H9 (cell line): ENCODE results near the gene FAM72B. TPM values are rescaled to one million over a fixed set of nuclear protein-coding genes. Genes with fewer than 3 reads are reported as not detected.
"Not testable (repeated sequence)": the region's sequence is repeated elsewhere in the genome, so short reads cannot be mapped to it uniquely, and the experiment has no call there.

Experiments used
- DNase-seq: peaks from one replicate; pipeline ENCODE4 v3.0.0-alpha.2; 2017
- H2AFZ ChIP-seq: one replicate; pipeline ENCODE4 v1.6.1; 2013; ENCODE audit warnings: mild to moderate bottlenecking, low read length, control low read depth, moderate library complexity
- H2AK5ac ChIP-seq: 2 replicates; pipeline ENCODE4 v1.6.1; 2013; ENCODE audit warnings: low read length, control low read depth, mixed read lengths; ENCODE audit not compliant: insufficient read length
- H2BK120ac ChIP-seq: one replicate; pipeline ENCODE4 v1.6.1; 2013; ENCODE audit warnings: low read depth, mild to moderate bottlenecking, low read length, control low read depth, inconsistent platforms; ENCODE audit not compliant: poor library complexity, severe bottlenecking
- H2BK12ac ChIP-seq: 2 replicates; pipeline ENCODE4 v1.6.1; 2013; ENCODE audit warnings: low read length, control low read depth, mixed read lengths, low read depth; ENCODE audit not compliant: insufficient read length
- H2BK15ac ChIP-seq: 2 replicates; pipeline ENCODE4 v1.6.1; 2013; ENCODE audit warnings: low read depth, low read length, control low read depth
- H2BK20ac ChIP-seq: one replicate; pipeline ENCODE4 v1.6.1; 2013; ENCODE audit warnings: low read depth, mild to moderate bottlenecking, low read length, control low read depth, inconsistent platforms; ENCODE audit not compliant: poor library complexity, severe bottlenecking
- H2BK5ac ChIP-seq: 2 replicates; pipeline ENCODE4 v1.6.1; 2013; ENCODE audit warnings: low read length, control low read depth, mixed read lengths; ENCODE audit not compliant: insufficient read length
- H3K14ac ChIP-seq: 2 replicates; pipeline ENCODE4 v1.6.1; 2013; ENCODE audit warnings: low read length, control low read depth; ENCODE audit not compliant: insufficient read depth
- H3K18ac ChIP-seq: 2 replicates; pipeline ENCODE4 v1.6.1; 2013; ENCODE audit warnings: low read depth, mild to moderate bottlenecking, mixed read lengths, low read length, control low read depth; ENCODE audit not compliant: insufficient read length
- H3K23ac ChIP-seq: 2 replicates; pipeline ENCODE4 v1.6.1; 2013; ENCODE audit warnings: low read length, control low read depth, mixed read lengths, low read depth; ENCODE audit not compliant: insufficient read length
- H3K23me2 ChIP-seq: 2 replicates; pipeline ENCODE4 v1.6.1; 2013; ENCODE audit warnings: low read depth, mild to moderate bottlenecking, mixed read lengths, low read length, control low read depth; ENCODE audit not compliant: insufficient read length, poor library complexity, severe bottlenecking
- H3K27ac ChIP-seq: 2 replicates; pipeline ENCODE4 v1.5.1; 2013; ENCODE audit warnings: low read length, control low read depth, mixed read lengths, low read depth; ENCODE audit not compliant: insufficient read length
- H3K27me3 ChIP-seq: 2 replicates; pipeline ENCODE4 v1.6.1; 2013; ENCODE audit warnings: low read length, control low read depth, inconsistent platforms; ENCODE audit not compliant: insufficient read depth
- H3K4ac ChIP-seq: 2 replicates; pipeline ENCODE4 v1.6.1; 2013; ENCODE audit warnings: low read depth, mild to moderate bottlenecking, control low read depth, inconsistent platforms, low read length, moderate library complexity
- H3K4me1 ChIP-seq: 2 replicates; pipeline ENCODE4 v1.6.1; 2013; ENCODE audit warnings: low read length, control low read depth, inconsistent platforms; ENCODE audit not compliant: insufficient read depth
- H3K4me2 ChIP-seq: 2 replicates; pipeline ENCODE4 v1.6.1; 2013; ENCODE audit warnings: low read length, control low read depth, mixed read lengths; ENCODE audit not compliant: insufficient read length, insufficient read depth
- H3K56ac ChIP-seq: 2 replicates; pipeline ENCODE4 v1.6.1; 2013; ENCODE audit warnings: low read depth, mild to moderate bottlenecking, mixed read lengths, low read length, control low read depth; ENCODE audit not compliant: insufficient read length
- H3K79me1 ChIP-seq: 2 replicates; pipeline ENCODE4 v1.6.1; 2013; ENCODE audit warnings: low read depth, mild to moderate bottlenecking, moderate library complexity, low read length, control low read depth, inconsistent platforms; ENCODE audit not compliant: insufficient read depth, poor library complexity, severe bottlenecking
- H3K79me2 ChIP-seq: 2 replicates; pipeline ENCODE4 v1.6.1; 2013; ENCODE audit warnings: low read length, control low read depth, inconsistent platforms; ENCODE audit not compliant: insufficient read depth
- H3K9ac ChIP-seq: 2 replicates; pipeline ENCODE4 v1.6.1; 2013; ENCODE audit warnings: low read length, control low read depth, mixed read lengths; ENCODE audit not compliant: insufficient read length; ENCODE audit errors: extremely low read depth
- H3K9me3 ChIP-seq: one replicate; pipeline ENCODE4 v1.6.1; 2013; ENCODE audit warnings: low read depth, low read length, inconsistent platforms; ENCODE audit not compliant: control insufficient read depth
- H3T11ph ChIP-seq: one replicate; pipeline ENCODE4 v1.6.1; 2013; ENCODE audit warnings: mild to moderate bottlenecking, low read length, control low read depth, inconsistent platforms
- H4K20me1 ChIP-seq: one replicate; pipeline ENCODE4 v1.6.1; 2013; ENCODE audit not compliant: control insufficient read depth, insufficient read length, insufficient read depth
- H4K5ac ChIP-seq: 2 replicates; pipeline ENCODE4 v1.6.1; 2013; ENCODE audit warnings: low read depth, mild to moderate bottlenecking, mixed read lengths, low read length, control low read depth; ENCODE audit not compliant: insufficient read length
- H4K8ac ChIP-seq: replicated peaks from 2 replicates; pipeline ENCODE4 v1.6.1; 2013; ENCODE audit warnings: low read length, control low read depth, mixed read lengths, low read depth; ENCODE audit not compliant: insufficient read length
- H4K91ac ChIP-seq: 2 replicates; pipeline ENCODE4 v1.6.1; 2013; ENCODE audit warnings: low read depth, mild to moderate bottlenecking, moderate library complexity, mixed read lengths, low read length, control low read depth; ENCODE audit not compliant: insufficient read length
- H3K27ac Mint-ChIP-seq, 3 experiments: 2 replicates in 2 of 3; 3 replicates in 1 of 3; pipeline ENCODE4 v1.8.0; 2020 to 2021; ENCODE audit warnings: mixed read lengths in 3 of 3, mild to moderate bottlenecking in 1 of 3, moderate library complexity in 1 of 3
- H3K27me3 Mint-ChIP-seq: 2 replicates; pipeline ENCODE4 v1.8.0; 2021; ENCODE audit warnings: low read depth, mild to moderate bottlenecking, moderate library complexity, mixed read lengths
- H3K36me3 Mint-ChIP-seq, 3 experiments: 2 replicates in 2 of 3; 3 replicates in 1 of 3; pipeline ENCODE4 v1.8.0; 2020 to 2021; ENCODE audit warnings: low read depth in 3 of 3, mixed read lengths in 3 of 3; ENCODE audit not compliant: insufficient read depth in 1 of 3
- H3K4me1 Mint-ChIP-seq, 2 experiments: 2 replicates each; pipeline ENCODE4 v1.8.0; 2020; ENCODE audit warnings: mixed read lengths in 2 of 2
- H3K4me3 Mint-ChIP-seq, 2 experiments: 2 replicates in 1 of 2; 3 replicates in 1 of 2; pipeline ENCODE4 v1.8.0; 2020 to 2021; ENCODE audit warnings: mild to moderate bottlenecking in 2 of 2, mixed read lengths in 2 of 2, moderate library complexity in 1 of 2
- H3K9me3 Mint-ChIP-seq, 2 experiments: 2 replicates in 1 of 2; 3 replicates in 1 of 2; pipeline ENCODE4 v1.8.0; 2020; ENCODE audit warnings: mild to moderate bottlenecking in 2 of 2, mixed read lengths in 2 of 2, moderate library complexity in 1 of 2
- WGBS: extraction: QIAGEN DNeasy Blood & Tissue Kit; methylation state at CpG from one replicate; pipeline ENCODE4 v1.1.7; 2013; ENCODE audit warnings: missing lambda C conversion rate, low lambda C conversion rate, mixed read lengths; ENCODE audit not compliant: insufficient read length; ENCODE audit errors: extremely low coverage; 5-methylcytosine and 5-hydroxymethylcytosine counted together
- total RNA-seq: library from RNA; stranded (reverse); gene quantifications from 2 replicates; pipeline ENCODE4 v1.2.1, GENCODE V29; 2021

Gene FAM72B
- total RNA-seq, 1 experiment from 2014 or later = 8.5 TPM

DNA sequence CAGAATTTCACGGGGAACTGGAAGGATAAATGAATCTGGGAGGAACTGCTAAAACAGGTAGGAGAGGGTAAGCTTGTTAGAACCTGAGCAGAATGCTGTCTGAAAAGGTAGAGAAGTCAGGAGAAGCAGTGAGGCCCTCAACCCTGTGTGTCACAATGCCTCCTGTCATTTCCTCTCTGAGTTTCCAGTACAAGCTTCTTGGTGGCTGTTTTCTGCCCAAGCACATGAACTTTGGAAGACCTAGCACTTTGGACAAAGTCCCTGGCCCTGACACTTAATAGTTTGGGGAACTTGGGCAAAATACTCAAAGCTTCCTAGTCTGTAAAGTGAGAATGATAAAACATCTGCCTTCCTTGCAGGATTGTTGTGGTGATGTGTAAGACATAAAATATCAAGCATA lies 52.6 kb downstream of the FAM72B start:
- not testable (repeated sequence) for H3K36me3 Mint-ChIP-seq, H2BK5ac ChIP-seq, H2BK15ac ChIP-seq, H3K4me3 Mint-ChIP-seq, H3K27me3 Mint-ChIP-seq, H4K5ac ChIP-seq, H3K27ac Mint-ChIP-seq, H3K4ac ChIP-seq, H3K9me3 ChIP-seq, H2AFZ ChIP-seq, H3K4me2 ChIP-seq, H4K8ac ChIP-seq, H3K4me1 ChIP-seq, H3K79me2 ChIP-seq, H2AK5ac ChIP-seq, H3K79me1 ChIP-seq, H3K9ac ChIP-seq, H3K4me1 Mint-ChIP-seq, DNase-seq, H3K56ac ChIP-seq, H3K23me2 ChIP-seq, H3K27me3 ChIP-seq, H4K20me1 ChIP-seq, H2BK120ac ChIP-seq, H3K23ac ChIP-seq, H3T11ph ChIP-seq, H3K27ac ChIP-seq, H3K18ac ChIP-seq, H2BK12ac ChIP-seq, H3K14ac ChIP-seq, H4K91ac ChIP-seq, H3K9me3 Mint-ChIP-seq, H2BK20ac ChIP-seq
- no CpG with 5 or more reads among the region's 1 CpG for WGBS

DNA sequence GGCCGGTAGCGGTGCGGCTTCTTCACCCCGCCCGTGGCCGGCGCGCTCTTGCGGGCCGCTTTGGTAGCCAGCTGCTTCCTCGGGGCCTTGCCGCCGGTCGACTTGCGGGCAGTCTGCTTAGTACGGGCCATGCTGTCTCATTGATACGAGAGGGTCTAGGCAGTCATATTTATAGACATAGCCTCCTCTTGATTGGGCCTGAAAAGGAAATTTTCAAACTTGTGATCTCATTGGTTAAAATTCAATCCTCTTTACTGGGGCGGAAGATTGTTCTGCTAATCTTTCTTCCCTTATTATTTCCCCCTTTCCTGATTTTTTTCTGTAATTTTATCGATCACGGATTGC lies 65.7 kb downstream of the FAM72B start:
- H4K5ac ChIP-seq, H2BK15ac ChIP-seq, H3K79me2 ChIP-seq, H3K18ac ChIP-seq, H3K36me3 Mint-ChIP-seq, H2AFZ ChIP-seq, H4K91ac ChIP-seq, H3K79me1 ChIP-seq, H3K4me3 Mint-ChIP-seq, H3K9ac ChIP-seq, H2BK5ac ChIP-seq, H3K4me1 Mint-ChIP-seq, H3K56ac ChIP-seq, H2AK5ac ChIP-seq, H3K14ac ChIP-seq, H4K8ac ChIP-seq, H3K9me3 ChIP-seq, H3K9me3 Mint-ChIP-seq, H3K23ac ChIP-seq, H3K4me1 ChIP-seq, H3K4me2 ChIP-seq, H2BK20ac ChIP-seq, DNase-seq, H2BK12ac ChIP-seq, H3K27me3 ChIP-seq, H3K27ac Mint-ChIP-seq, H3K23me2 ChIP-seq, H3K27ac ChIP-seq, H3K4ac ChIP-seq, H2BK120ac ChIP-seq, H4K20me1 ChIP-seq, H3K27me3 Mint-ChIP-seq, H3T11ph ChIP-seq: not testable (repeated sequence)
- WGBS = no CpG with 5 or more reads among the region's 20 CpGs

Other genes starting within 250 kb of the FAM72B start
- 16.5 and 17.0 TPM in 2 replicates for gene SRGAP2C, start 635 bp upstream of the FAM72B start, total RNA-seq